ENCODE results near the gene ELP4.

DNA sequence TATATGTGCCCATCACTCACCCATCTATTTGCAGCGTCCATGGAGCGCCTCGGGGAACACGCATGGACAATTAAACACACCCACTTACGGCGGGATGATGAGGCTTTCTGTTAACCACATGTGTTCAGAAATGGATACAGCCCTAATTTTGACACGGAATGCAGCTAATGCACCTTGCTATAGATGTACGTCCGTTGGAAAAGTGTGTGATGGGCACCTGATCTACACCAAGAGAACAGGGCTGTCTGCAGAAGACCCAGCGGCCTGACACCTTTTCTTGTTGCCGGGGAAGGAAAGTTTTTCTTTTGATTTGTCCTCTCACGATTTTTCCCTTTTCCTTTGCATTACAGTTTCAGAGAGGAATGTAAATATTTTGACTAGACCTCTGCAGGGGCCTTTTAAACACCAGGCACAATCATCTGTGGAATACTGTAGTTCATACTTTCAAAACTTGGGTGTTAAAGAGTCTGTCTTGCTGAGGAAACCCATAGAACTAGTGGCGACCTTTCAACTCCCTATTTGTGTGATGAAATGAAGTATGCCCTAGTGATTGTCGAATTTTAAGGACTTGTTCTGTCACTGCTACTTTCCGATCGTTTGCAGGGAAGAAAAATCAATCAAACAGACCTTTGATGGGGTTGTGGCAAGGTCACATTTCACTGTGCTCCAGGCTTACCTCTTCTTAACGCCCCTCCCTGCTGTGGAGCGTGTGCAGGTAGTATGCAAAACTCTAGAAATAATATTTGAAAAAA lies 318.1 kb downstream of the ELP4 start:
- TF ChIP-seq POLR2A (IDR thresholded peaks at IDR 0.05; ENCODE audit: extremely low read depth, insufficient read length), result no peak
- no peak for TF ChIP-seq CTCF (IDR thresholded peaks at IDR 0.05; ENCODE audit: low read depth, low read length)
- TF ChIP-seq, protein P1, sequence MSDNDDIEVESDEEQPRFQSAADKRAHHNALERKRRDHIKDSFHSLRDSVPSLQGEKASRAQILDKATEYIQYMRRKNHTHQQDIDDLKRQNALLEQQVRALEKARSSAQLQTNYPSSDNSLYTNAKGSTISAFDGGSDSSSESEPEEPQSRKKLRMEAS (IDR thresholded peaks at IDR 0.05; ENCODE audit: low read depth, low read length), result no peak
- no peak for TF ChIP-seq MYC (IDR thresholded peaks at IDR 0.05; ENCODE audit: low read depth, low read length)

Measured in NB4 (cell line).